HepG2 (cell line): ENCODE data around the gene ABAT. TPM values are rescaled to one million over a fixed set of nuclear protein-coding genes. Genes with fewer than 3 reads are reported as not detected.

Experiments
- ADNP ChIP-seq: sonication (generic); formaldehyde crosslinking; IDR thresholded peaks from 2 replicates; pipeline ENCODE4 v1.4.0; 2020; ENCODE audit warnings: missing genetic modification reagents
- CENPT ChIP-seq: sonication (generic); formaldehyde crosslinking; IDR thresholded peaks from 2 replicates; pipeline ENCODE4 v1.8.0; 2022; ENCODE audit warnings: low read depth, mild to moderate bottlenecking, moderate library complexity, missing genetic modification reagents
- CREM ChIP-seq, 2 experiments: sonication (generic) in 1 of 2; formaldehyde crosslinking in 1 of 2; IDR thresholded peaks; 2 replicates each; pipeline versions ENCODE4 v1.4.0 to v1.6.1; 2016 to 2020; ENCODE audit warnings: antibody characterized with exemption in 1 of 2, mild to moderate bottlenecking in 1 of 2, missing genetic modification reagents in 1 of 2
- ESRRA ChIP-seq: sonication (generic); formaldehyde crosslinking; IDR thresholded peaks from 2 replicates; pipeline ENCODE4 v1.5.1; 2020; ENCODE audit warnings: mild to moderate bottlenecking, low read depth, missing genetic modification reagents
- HHEX ChIP-seq: IDR thresholded peaks from 2 replicates; pipeline ENCODE4 v1.6.1; 2016; ENCODE audit warnings: control low read depth
- KLF11 ChIP-seq: IDR thresholded peaks from 2 replicates; pipeline ENCODE4 v1.6.1; 2016; ENCODE audit warnings: missing compliant biosample characterization
- NCOA5 ChIP-seq: sonication (generic); formaldehyde crosslinking; IDR thresholded peaks from 2 replicates; pipeline ENCODE4 v1.4.0; 2020; ENCODE audit warnings: missing genetic modification reagents
- NFKBIZ ChIP-seq: IDR thresholded peaks from 2 replicates; pipeline ENCODE4 v1.6.1; 2018; ENCODE audit warnings: missing genetic modification reagents, missing compliant biosample characterization
- PRDM10 ChIP-seq: sonication (generic); formaldehyde crosslinking; IDR thresholded peaks from 2 replicates; pipeline ENCODE4 v1.4.0; 2020; ENCODE audit warnings: low read depth, missing genetic modification reagents
- STAT5B ChIP-seq: sonication (generic); formaldehyde crosslinking; IDR thresholded peaks from 2 replicates; pipeline ENCODE4 v1.4.0; 2020; ENCODE audit warnings: missing genetic modification reagents
- ZFP36L2 ChIP-seq: sonication (generic); formaldehyde crosslinking; IDR thresholded peaks from 2 replicates; pipeline ENCODE4 v1.4.0; 2020; ENCODE audit warnings: missing genetic modification reagents
- ZFP41 ChIP-seq: sonication (generic); formaldehyde crosslinking; IDR thresholded peaks from 2 replicates; pipeline ENCODE4 v1.4.0; 2020; ENCODE audit warnings: mild to moderate bottlenecking, missing genetic modification reagents, borderline replicate concordance
- ZKSCAN5 ChIP-seq: sonication (generic); formaldehyde crosslinking; IDR thresholded peaks from 2 replicates; pipeline ENCODE4 v1.5.1; 2020; ENCODE audit warnings: mild to moderate bottlenecking, missing genetic modification reagents
- ZNF256 ChIP-seq: sonication (generic); formaldehyde crosslinking; conservative IDR thresholded peaks from 2 replicates; pipeline ENCODE4 v1.4.0; 2020; ENCODE audit warnings: missing genetic modification reagents
- ZNF30 ChIP-seq: sonication (generic); formaldehyde crosslinking; IDR thresholded peaks from 2 replicates; pipeline ENCODE4 v1.5.0; 2020; ENCODE audit warnings: mild to moderate bottlenecking, missing genetic modification reagents
- ZNF414 ChIP-seq: sonication (generic); formaldehyde crosslinking; IDR thresholded peaks from 2 replicates; pipeline ENCODE4 v1.5.0; 2020; ENCODE audit warnings: missing genetic modification reagents
- ZNF546 ChIP-seq: sonication (generic); formaldehyde crosslinking; conservative IDR thresholded peaks from 2 replicates; pipeline ENCODE4 v1.8.1; 2023; ENCODE audit warnings: mild to moderate bottlenecking, missing genetic modification reagents
- ZNF549 ChIP-seq: sonication (generic); formaldehyde crosslinking; IDR thresholded peaks from 2 replicates; pipeline ENCODE4 v1.5.0; 2020; ENCODE audit warnings: missing genetic modification reagents
- ZNF678 ChIP-seq: sonication (generic); formaldehyde crosslinking; IDR thresholded peaks from 2 replicates; pipeline ENCODE4 v1.4.0; 2020; ENCODE audit warnings: mild to moderate bottlenecking, missing genetic modification reagents
- polyA plus RNA-seq, 8 experiments: library from polyadenylated mRNA; depleted of rRNA in 3 of 8; stranded (reverse) in 7 of 8; unstranded in 1 of 8; fragments of >200 nt; fragmentation: Illumina TruSeq in 4 of 8; extraction: Trizol in 4 of 8; gene quantifications; 2 replicates each; pipeline versions ENCODE4 v1.2.1 to v1.2.3, GENCODE V29; 2011 to 2016; ENCODE audit warnings: low read depth in 4 of 8, missing spikeins in 1 of 8, mixed read lengths in 1 of 8; ENCODE audit not compliant: insufficient read depth in 1 of 8
- total RNA-seq, 5 experiments: library from RNA; depleted of rRNA; stranded (reverse); fragments of >200 nt; fragmentation: Illumina TruSeq; extraction: Trizol; gene quantifications; 2 replicates each; pipeline ENCODE4 v1.2.3, GENCODE V29; 2016; ENCODE audit warnings: low read depth in 1 of 5
- TF ChIP-seq, protein P1 (sequence below): sonication (generic); formaldehyde crosslinking; IDR thresholded peaks from 2 replicates; pipeline ENCODE4 v1.4.0; 2020; ENCODE audit warnings: mild to moderate bottlenecking, missing genetic modification reagents
- TF ChIP-seq, protein P2 (sequence below): fragments of 450-650 bp; IDR thresholded peaks from 2 replicates; pipeline ENCODE4 v1.6.1; 2017; ENCODE audit warnings: mild to moderate bottlenecking
- TF ChIP-seq, protein P3 (sequence below): sonication (generic); formaldehyde crosslinking; IDR thresholded peaks from 2 replicates; pipeline ENCODE4 v1.5.0; 2020; ENCODE audit warnings: mild to moderate bottlenecking, missing genetic modification reagents, borderline replicate concordance

The ABAT gene
- total and polyA plus RNA-seq, 2 of the 13 experiments (the other 11 are each of a cell fraction or from before 2014, with no cell fraction given): 47.6 to 97.3 TPM

DNA sequence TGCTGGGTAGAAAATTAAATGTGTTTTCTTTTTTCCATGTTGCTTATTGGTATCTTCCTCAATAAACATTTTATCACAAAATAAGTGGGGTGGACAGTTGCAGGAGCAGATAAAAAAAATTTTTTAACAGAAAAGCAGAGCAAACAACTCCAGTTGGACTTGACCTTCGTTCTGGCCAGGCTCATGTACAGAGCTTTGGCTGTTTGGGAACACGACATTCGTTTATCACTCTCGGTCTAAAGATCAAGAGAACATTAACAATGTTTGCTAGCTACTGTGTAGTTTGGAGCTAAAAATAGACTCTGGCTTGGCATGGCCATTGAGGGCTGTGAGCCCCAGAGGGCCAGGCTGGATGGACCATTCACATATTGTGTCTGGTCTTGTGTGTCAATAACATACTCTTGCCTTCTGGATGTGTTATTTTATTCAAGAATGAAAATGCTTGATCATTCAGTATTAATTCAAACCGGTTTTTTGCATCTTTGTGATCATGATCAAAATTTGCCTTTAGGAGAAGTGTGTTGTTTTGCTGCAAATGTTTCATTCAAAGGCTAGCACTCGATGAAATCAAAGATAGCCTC, 66.4 kb downstream of the ABAT start (continued):
- TF ChIP-seq STAT5B (CRISPR knock-in tag): peak; percentile 80; the same call in 1 of the 2 replicates
- TF ChIP-seq ZNF546 (CRISPR knock-in tag): no peak
- TF ChIP-seq NCOA5 (CRISPR knock-in tag): 0 out of 2 replicates have a peak, but pooled peaks have one; percentile 34
- TF ChIP-seq CENPT (CRISPR knock-in tag): no peak
- TF ChIP-seq NFKBIZ (CRISPR knock-in tag): peak; percentile 92
- no peak for TF ChIP-seq ZFP41
- TF ChIP-seq KLF11 (CRISPR knock-in tag): peak; percentile 59
- TF ChIP-seq HHEX: peak; percentile 72
- TF ChIP-seq, protein P1, sequence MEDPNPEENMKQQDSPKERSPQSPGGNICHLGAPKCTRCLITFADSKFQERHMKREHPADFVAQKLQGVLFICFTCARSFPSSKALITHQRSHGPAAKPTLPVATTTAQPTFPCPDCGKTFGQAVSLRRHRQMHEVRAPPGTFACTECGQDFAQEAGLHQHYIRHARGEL (CRISPR knock-in tag): no peak
- no peak for TF ChIP-seq ZNF678 (CRISPR knock-in tag)
- TF ChIP-seq ESRRA: peak; percentile 85
- TF ChIP-seq ZFP36L2 (CRISPR knock-in tag): no peak
- peak; percentile 85 for TF ChIP-seq PRDM10 (CRISPR knock-in tag)
- no peak for TF ChIP-seq ZNF549 (CRISPR knock-in tag)
- peak; percentile 88 for TF ChIP-seq CREM (IDR thresholded peaks at IDR 0.05)
- no peak for TF ChIP-seq CREM (CRISPR knock-in tag; IDR thresholded peaks at IDR 0.05)
- TF ChIP-seq ZKSCAN5 (CRISPR knock-in tag): no peak
- TF ChIP-seq, protein P2, sequence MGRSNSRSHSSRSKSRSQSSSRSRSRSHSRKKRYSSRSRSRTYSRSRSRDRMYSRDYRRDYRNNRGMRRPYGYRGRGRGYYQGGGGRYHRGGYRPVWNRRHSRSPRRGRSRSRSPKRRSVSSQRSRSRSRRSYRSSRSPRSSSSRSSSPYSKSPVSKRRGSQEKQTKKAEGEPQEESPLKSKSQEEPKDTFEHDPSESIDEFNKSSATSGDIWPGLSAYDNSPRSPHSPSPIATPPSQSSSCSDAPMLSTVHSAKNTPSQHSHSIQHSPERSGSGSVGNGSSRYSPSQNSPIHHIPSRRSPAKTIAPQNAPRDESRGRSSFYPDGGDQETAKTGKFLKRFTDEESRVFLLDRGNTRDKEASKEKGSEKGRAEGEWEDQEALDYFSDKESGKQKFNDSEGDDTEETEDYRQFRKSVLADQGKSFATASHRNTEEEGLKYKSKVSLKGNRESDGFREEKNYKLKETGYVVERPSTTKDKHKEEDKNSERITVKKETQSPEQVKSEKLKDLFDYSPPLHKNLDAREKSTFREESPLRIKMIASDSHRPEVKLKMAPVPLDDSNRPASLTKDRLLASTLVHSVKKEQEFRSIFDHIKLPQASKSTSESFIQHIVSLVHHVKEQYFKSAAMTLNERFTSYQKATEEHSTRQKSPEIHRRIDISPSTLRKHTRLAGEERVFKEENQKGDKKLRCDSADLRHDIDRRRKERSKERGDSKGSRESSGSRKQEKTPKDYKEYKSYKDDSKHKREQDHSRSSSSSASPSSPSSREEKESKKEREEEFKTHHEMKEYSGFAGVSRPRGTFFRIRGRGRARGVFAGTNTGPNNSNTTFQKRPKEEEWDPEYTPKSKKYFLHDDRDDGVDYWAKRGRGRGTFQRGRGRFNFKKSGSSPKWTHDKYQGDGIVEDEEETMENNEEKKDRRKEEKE: no peak
- TF ChIP-seq ZNF256 (CRISPR knock-in tag): no peak; the same call in 1 of the 2 replicates
- TF ChIP-seq, protein P3, sequence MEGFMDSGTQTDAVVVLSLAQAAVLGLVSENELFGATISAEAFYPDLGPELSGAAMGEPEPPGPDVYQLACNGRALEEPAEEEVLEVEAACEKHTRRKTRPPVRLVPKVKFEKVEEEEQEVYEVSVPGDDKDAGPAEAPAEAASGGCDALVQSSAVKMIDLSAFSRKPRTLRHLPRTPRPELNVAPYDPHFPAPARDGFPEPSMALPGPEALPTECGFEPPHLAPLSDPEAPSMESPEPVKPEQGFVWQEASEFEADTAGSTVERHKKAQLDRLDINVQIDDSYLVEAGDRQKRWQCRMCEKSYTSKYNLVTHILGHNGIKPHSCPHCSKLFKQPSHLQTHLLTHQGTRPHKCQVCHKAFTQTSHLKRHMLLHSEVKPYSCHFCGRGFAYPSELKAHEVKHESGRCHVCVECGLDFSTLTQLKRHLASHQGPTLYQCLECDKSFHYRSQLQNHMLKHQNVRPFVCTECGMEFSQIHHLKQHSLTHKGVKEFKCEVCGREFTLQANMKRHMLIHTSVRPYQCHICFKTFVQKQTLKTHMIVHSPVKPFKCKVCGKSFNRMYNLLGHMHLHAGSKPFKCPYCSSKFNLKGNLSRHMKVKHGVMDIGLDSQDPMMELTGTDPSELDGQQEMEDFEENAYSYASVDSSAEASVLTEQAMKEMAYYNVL (CRISPR knock-in tag): peak; percentile 58; the same call in 1 of the 2 replicates
- no peak for TF ChIP-seq ZNF30 (CRISPR knock-in tag)
- 0 out of 2 replicates have a peak, but pooled peaks have one; percentile 84 for TF ChIP-seq ZNF414 (CRISPR knock-in tag)
- TF ChIP-seq ADNP (CRISPR knock-in tag): no peak
